ENCODE measurements around the gene SHC3. TPM values are rescaled to one million over a fixed set of nuclear protein-coding genes. Genes with fewer than 3 reads are reported as not detected.
A peak's percentile ranks its signal among the peaks of the same experiment; 100 is the strongest.

The SHC3 gene
- polyA plus RNA-seq, 3 donors: not detected

DNA sequence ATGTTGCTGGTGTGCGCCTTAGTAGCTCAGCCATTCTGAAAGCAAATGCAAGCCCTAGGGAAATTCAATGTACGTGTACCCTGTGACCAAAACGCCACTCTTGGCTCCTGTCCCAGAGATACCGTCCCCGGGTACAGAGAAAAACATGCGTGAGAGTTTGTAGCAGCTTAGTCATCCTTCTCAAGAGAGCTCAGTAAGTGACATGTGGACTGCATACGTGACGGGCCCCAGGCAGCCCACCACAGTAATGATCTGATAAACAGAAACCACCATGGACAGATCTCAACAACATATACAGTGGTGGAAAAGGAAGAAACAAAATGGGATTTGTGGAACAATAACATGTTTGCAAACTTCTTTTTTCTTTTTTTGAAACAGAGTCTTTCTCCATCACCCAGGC is 142.2 kb downstream of the SHC3 start:
- Histone ChIP-seq H3K4me3 (replicated peaks in 1 of 3; ENCODE audit: low read depth in 2 of 3, low read length in 3 of 3) (peak overlapping the region; percentile 2 to 66 (median 65)), H3K9ac (ENCODE audit: insufficient read depth, low read length, poor library complexity, severe bottlenecking) (peak overlapping the region; percentile 67), H3K79me2 (ENCODE audit: insufficient read depth, low read length) (no peaks in the 10 kb centered on the region), H3K4me1 (ENCODE audit: control insufficient read depth in 1 of 2, insufficient read depth in 2 of 2, low read length in 2 of 2) (peaks cover 24 to 25% of the 10 kb centered on the region in 2 donors), H3K27ac (ENCODE audit: low read depth in 1 of 2, low read length in 2 of 2) (peak overlapping the region; percentile 70 to 92), H3K36me3 (replicated peaks in 1 of 2; ENCODE audit: control insufficient read depth in 1 of 2, insufficient read depth in 2 of 2, low read length in 2 of 2) (no peaks in the 10 kb centered on the region), H3K9me3 (replicated peaks in 1 of 2; ENCODE audit: control insufficient read depth in 1 of 2, insufficient read depth in 1 of 2, low read length in 2 of 2) (no peaks in the 10 kb centered on the region), H3K27me3 (ENCODE audit: control insufficient read depth in 2 of 2, insufficient read depth in 2 of 2, low read length in 2 of 2) (peaks cover 2 to 26% of the 10 kb centered on the region in 2 donors), H4K20me1 (ENCODE audit: insufficient read depth, low read length) (no peaks in the 10 kb centered on the region), H2AFZ (ENCODE audit: insufficient read depth, low read depth, low read length, poor library complexity, severe bottlenecking) (peak overlapping the region; percentile 19), H3K4me2 (replicated peaks; ENCODE audit: extremely low read depth, low read length, poor library complexity, severe bottlenecking) (peak overlapping the region; percentile 71)
- WGBS (ENCODE audit: insufficient coverage): 44% methylated on average over 2 of the region's 8 CpGs
- Mint-ChIP-seq H3K36me3 (no peaks in the 10 kb centered on the region), H3K27ac (peak overlapping the region; percentile 87 to 95 (median 90)), H3K4me3 (peak overlapping the region; percentile 66 to 85), H3K9me3 (peaks cover 0 to 6% (median 2%) of the 10 kb centered on the region in 7 donors), H3K4me1 (peaks cover 35% of the 10 kb centered on the region), H3K27me3 (ENCODE audit: low read depth in 3 of 3) (peaks cover 12 to 27% (median 13%) of the 10 kb centered on the region in 3 donors)
- DNase-seq: peak; percentile 85 to 96 (median 92)
- intact Hi-C loops (cut with micrococcal nuclease): no loop called here
- no peak for TF ChIP-seq CTCF (IDR thresholded peaks at IDR 0.05)

DNA sequence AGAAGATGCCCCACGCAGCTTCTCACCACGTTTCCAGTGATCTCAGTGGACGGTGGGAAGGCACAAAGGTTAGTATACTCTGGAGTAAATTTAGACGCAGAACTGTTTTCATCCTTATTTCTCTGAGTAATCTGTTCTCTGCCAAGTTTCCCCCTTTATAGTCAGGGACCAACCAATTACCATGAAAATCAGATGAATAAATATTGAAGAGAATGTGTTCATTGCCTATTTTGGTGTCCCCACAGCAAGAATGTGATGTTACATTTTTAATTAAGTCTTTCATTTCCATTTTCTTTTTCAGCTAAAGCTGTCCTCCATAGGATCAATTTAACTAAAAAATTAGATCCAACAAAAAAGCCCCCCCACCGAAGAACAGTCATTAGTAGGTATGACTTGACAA is 146.0 kb downstream of the SHC3 start:
- no peaks in the 10 kb centered on the region for H3K36me3 Mint-ChIP-seq
- peaks cover 8 to 26% (median 20%) of the 10 kb centered on the region in 7 donors for H3K9me3 Mint-ChIP-seq
- peaks cover 30% of the 10 kb centered on the region for H3K4me1 Mint-ChIP-seq
- no peak for DNase-seq
- Histone ChIP-seq H3K4me3 (replicated peaks in 1 of 3; ENCODE audit: low read depth in 2 of 3, low read length in 3 of 3) (no peak overlapping the region), H2AFZ (ENCODE audit: insufficient read depth, low read depth, low read length, poor library complexity, severe bottlenecking) (no peak overlapping the region), H3K9me3 (replicated peaks in 1 of 2; ENCODE audit: control insufficient read depth in 1 of 2, insufficient read depth in 1 of 2, low read length in 2 of 2) (peaks cover 4 to 14% of the 10 kb centered on the region in 2 donors), H3K79me2 (ENCODE audit: insufficient read depth, low read length) (no peaks in the 10 kb centered on the region), H3K4me1 (ENCODE audit: control insufficient read depth in 1 of 2, insufficient read depth in 2 of 2, low read length in 2 of 2) (peaks cover 21 to 26% of the 10 kb centered on the region in 2 donors), H3K27me3 (ENCODE audit: control insufficient read depth in 2 of 2, insufficient read depth in 2 of 2, low read length in 2 of 2) (peaks cover 4 to 15% of the 10 kb centered on the region in 2 donors), H3K36me3 (replicated peaks in 1 of 2; ENCODE audit: control insufficient read depth in 1 of 2, insufficient read depth in 2 of 2, low read length in 2 of 2) (no peaks in the 10 kb centered on the region), H3K27ac (ENCODE audit: low read depth in 1 of 2, low read length in 2 of 2) (no peak overlapping the region), H3K4me2 (replicated peaks; ENCODE audit: extremely low read depth, low read length, poor library complexity, severe bottlenecking) (no peak overlapping the region), H3K9ac (ENCODE audit: insufficient read depth, low read length, poor library complexity, severe bottlenecking) (no peak overlapping the region), H4K20me1 (ENCODE audit: insufficient read depth, low read length) (no peaks in the 10 kb centered on the region)
- no peak for TF ChIP-seq CTCF (IDR thresholded peaks at IDR 0.05)
- intact Hi-C loops (cut with micrococcal nuclease): no loop called here
- no peak overlapping the region for H3K4me3 Mint-ChIP-seq
- no peak overlapping the region for H3K27ac Mint-ChIP-seq
- peaks cover 2 to 33% (median 14%) of the 10 kb centered on the region in 3 donors for H3K27me3 Mint-ChIP-seq (ENCODE audit: low read depth in 3 of 3)
- no CpG with 5 or more reads among the region's 5 CpGs for WGBS (ENCODE audit: insufficient coverage)
